CD4-positive, alpha-beta T cell (primary cell): ENCODE measurements around the gene MCRIP2. TPM values are rescaled to one million over a fixed set of nuclear protein-coding genes. Genes with fewer than 3 reads are reported as not detected.

Experiments
- ATAC-seq: fragments of 200-7000 bp; cut with Tn5 transposase; one replicate; pipeline ENCODE4 v1.10.0; 2022; ENCODE audit warnings: mild to moderate bottlenecking; ENCODE audit not compliant: poor library complexity
- CTCF ChIA-PET: fragments of 350-600 bp; sonication (Branson Sonifier 250); formaldehyde crosslinking; loops from one replicate; lab custom pipeline; 2021; ENCODE audit warnings: antibody characterized with exemption, inconsistent platforms; lab: Charles Lee
- POLR2A ChIA-PET: fragments of 350-600 bp; sonication (Branson Sonifier 250); formaldehyde crosslinking; loops from one replicate; lab custom pipeline; 2021; ENCODE audit warnings: antibody characterized with exemption, inconsistent platforms; lab: Charles Lee
- DNase-seq, 14 experiments: peaks; one replicate each; pipeline ENCODE4 v3.0.0-alpha.2; 2013 to 2020; ENCODE audit warnings: mixed read lengths in 2 of 14
- H3K27ac ChIP-seq, 2 donors: one replicate each; pipeline versions ENCODE4 v1.5.1 to v1.7.0; 2013; ENCODE audit warnings: low read length in 2 of 2, low read depth in 1 of 2, mild to moderate bottlenecking in 1 of 2
- H3K27me3 ChIP-seq, 2 experiments: 1 replicate in 1 of 2; 2 replicates in 1 of 2; pipeline versions ENCODE4 v1.6.1 to v1.7.0; 2013; ENCODE audit warnings: low read length in 2 of 2, control low read depth in 1 of 2, mild to moderate bottlenecking in 1 of 2, moderate library complexity in 1 of 2; ENCODE audit not compliant: insufficient read depth in 2 of 2, control insufficient read depth in 1 of 2
- H3K36me3 ChIP-seq: one replicate; pipeline ENCODE4 v1.6.1; 2013; ENCODE audit warnings: low read length, control low read depth; ENCODE audit not compliant: insufficient read depth
- H3K4me1 ChIP-seq: one replicate; pipeline ENCODE4 v1.6.1; 2013; ENCODE audit warnings: low read length, control low read depth; ENCODE audit not compliant: insufficient read depth
- H3K4me3 ChIP-seq: one replicate; pipeline ENCODE4 v1.5.1; 2013; ENCODE audit warnings: mild to moderate bottlenecking, low read length, moderate library complexity
- H3K9me3 ChIP-seq, 2 experiments: 1 replicate in 1 of 2; 2 replicates in 1 of 2; pipeline versions ENCODE4 v1.6.1 to v1.7.0; 2013; ENCODE audit warnings: low read length in 2 of 2, mild to moderate bottlenecking in 2 of 2, control low read depth in 1 of 2, moderate library complexity in 1 of 2; ENCODE audit not compliant: control insufficient read depth in 1 of 2, insufficient read depth in 1 of 2
- H3K27ac Mint-ChIP-seq: one replicate; pipeline ENCODE4 v1.8.0; 2020; ENCODE audit warnings: mixed read lengths
- H3K27me3 Mint-ChIP-seq: one replicate; pipeline ENCODE4 v1.8.0; 2021; ENCODE audit warnings: mixed read lengths
- H3K36me3 Mint-ChIP-seq: one replicate; pipeline ENCODE4 v1.8.0; 2021; ENCODE audit warnings: low read depth, mixed read lengths
- H3K4me1 Mint-ChIP-seq: one replicate; pipeline ENCODE4 v1.8.0; 2021; ENCODE audit warnings: low read depth, mixed read lengths
- H3K4me3 Mint-ChIP-seq: one replicate; pipeline ENCODE4 v1.8.0; 2020; ENCODE audit warnings: mild to moderate bottlenecking, mixed read lengths
- H3K9me3 Mint-ChIP-seq: one replicate; pipeline ENCODE4 v1.8.0; 2020; ENCODE audit warnings: mixed read lengths
- CTCF ChIP-seq: fragments of 200-600 bp; IDR thresholded peaks from one replicate; pipeline ENCODE4 v1.8.0; 2022; ENCODE audit warnings: antibody characterized with exemption, mild to moderate bottlenecking
- intact Hi-C, 2 experiments: fragments of 100-400 bp; cut with DNase I in 1 of 2; cut with micrococcal nuclease in 1 of 2; formaldehyde crosslinking; loops; one replicate each; pipeline versions ENCODE4 v1.15.1 to v1.9.0; 2023 to 2025; cut with DNase I, micrococcal nuclease
- total RNA-seq, 174 experiments: library from RNA in 2 of 174; stranded (reverse) in 2 of 174; gene quantifications; one replicate each; pipeline ENCODE4 v1.2.3 and lab custom pipeline; 2021 to 2026

MCRIP2 gene
- total RNA-seq, 2 experiments from 2014 or later = 11.4 to 14.6 TPM

- intact Hi-C loops = no loop called here
- no peak for TF ChIP-seq CTCF
- POLR2A ChIA-PET = interaction anchor here (0.6 to 2.0 kb wide), 10 partner anchors 7 to 99 kb away, joined by 3 to 17 read pairs (median 6); partner anchors contain the start of genes JMJD8, METTL26, PIGQ and RHBDL1
- Histone ChIP-seq H3K4me3 (peak overlapping the region; percentile 63), H3K27me3 (no peaks in the 10 kb centered on the region), H3K4me1 (peaks cover 30% of the 10 kb centered on the region), H3K36me3 (peaks cover 35% of the 10 kb centered on the region), H3K9me3 (no peaks in the 10 kb centered on the region), H3K27ac (peak overlapping the region; percentile 28 to 56)
- no peaks in the 10 kb centered on the region for H3K27me3 Mint-ChIP-seq
- H3K27ac Mint-ChIP-seq = no peak overlapping the region
- DNase-seq (peak in 1 of 14 experiments; percentile 51), ATAC-seq (peak; percentile 11)
- CTCF ChIA-PET = interaction anchor here (0.6 to 1.3 kb wide), 4 partner anchors 10 to 66 kb away, joined by 3 to 5 read pairs (median 4); no protein-coding TSS in a partner anchor
- H3K4me1 Mint-ChIP-seq = peaks cover 6% of the 10 kb centered on the region
- H3K36me3 Mint-ChIP-seq = peaks cover 11% of the 10 kb centered on the region
- H3K4me3 Mint-ChIP-seq = peak overlapping the region; percentile 75
- no peaks in the 10 kb centered on the region for H3K9me3 Mint-ChIP-seq
Measured at GRCh38 chr16:668519-669171, 27.0 kb downstream of the MCRIP2 start.

- H3K4me1 ChIP-seq = peaks cover 30% of the 10 kb centered on the region
- no peak for TF ChIP-seq CTCF
- H3K27me3 ChIP-seq = no peaks in the 10 kb centered on the region
- ChIA-PET CTCF (no interaction called here), POLR2A (interaction anchor here (1.3 kb wide), 1 partner anchor 11 kb away, joined by 6 read pairs; the partner anchor contains the start of gene STUB1)
- Mint-ChIP-seq H3K27me3 (no peaks in the 10 kb centered on the region), H3K4me1 (peaks cover 6% of the 10 kb centered on the region), H3K9me3 (no peaks in the 10 kb centered on the region), H3K27ac (no peak overlapping the region), H3K36me3 (peaks cover 12% of the 10 kb centered on the region), H3K4me3 (peak overlapping the region; percentile 67)
- H3K27ac ChIP-seq = no peak overlapping the region
- H3K36me3 ChIP-seq = peaks cover 35% of the 10 kb centered on the region
- H3K4me3 ChIP-seq = no peak overlapping the region
- intact Hi-C loops = no loop called here
- ATAC-seq (no peak), DNase-seq (no peak)
- H3K9me3 ChIP-seq = no peaks in the 10 kb centered on the region
Measured at GRCh38 chr16:669666-670065, 28.0 kb downstream of the MCRIP2 start.

GRCh38 chr16:670485-671352 lies 29.1 kb downstream of the MCRIP2 start:
- TF ChIP-seq CTCF = no peak
- POLR2A ChIA-PET = interaction anchor here (0.8 to 1.3 kb wide), 2 partner anchors 9 to 10 kb away, joined by 3 to 6 read pairs; partner anchors contain the start of gene STUB1
- Histone ChIP-seq H3K27ac (no peak overlapping the region), H3K4me1 (peaks cover 38% of the 10 kb centered on the region), H3K36me3 (peaks cover 35% of the 10 kb centered on the region), H3K4me3 (no peak overlapping the region), H3K27me3 (peaks cover 3 to 7% of the 10 kb centered on the region in 2 experiments), H3K9me3 (no peaks in the 10 kb centered on the region)
- H3K36me3 Mint-ChIP-seq = peaks cover 15% of the 10 kb centered on the region
- peaks cover 11% of the 10 kb centered on the region for H3K4me1 Mint-ChIP-seq
- H3K27me3 Mint-ChIP-seq = no peaks in the 10 kb centered on the region
- CTCF ChIA-PET = no interaction called here
- intact Hi-C loops = no loop called here
- H3K27ac Mint-ChIP-seq = no peak overlapping the region
- ATAC-seq (no peak), DNase-seq (no peak)
- H3K9me3 Mint-ChIP-seq = no peaks in the 10 kb centered on the region
- peak overlapping the region; percentile 67 for H3K4me3 Mint-ChIP-seq
